Esophagus squamous epithelium (tissue), 5 donors: ENCODE data around the gene SHISA4. TPM values are rescaled to one million over a fixed set of nuclear protein-coding genes. Genes with fewer than 3 reads are reported as not detected.

Source experiments
- DNase-seq: peaks from one replicate; lab custom pipeline; 2025; lab: John Stamatoyannopoulos, UW
- H3K27ac ChIP-seq, 4 donors: fragments of 200-600 bp; sonication (generic); one replicate each; pipeline ENCODE4 v1.5.1; 2016 to 2019; ENCODE audit warnings: mild to moderate bottlenecking in 1 of 4
- H3K27me3 ChIP-seq, 4 donors: fragments of 200-600 bp; sonication (generic); 1 replicate in 3 of 4; 2 replicates in 1 of 4; pipeline versions ENCODE4 v1.5.1 to v1.6.0; 2017 to 2021; ENCODE audit warnings: antibody characterized with exemption in 1 of 4
- H3K36me3 ChIP-seq, 3 donors: fragments of 200-600 bp; sonication (generic); one replicate each; pipeline ENCODE4 v1.5.1; 2016 to 2019
- H3K4me1 ChIP-seq, 3 donors: fragments of 200-600 bp; sonication (generic); one replicate each; pipeline ENCODE4 v1.5.1; 2017 to 2019
- H3K4me3 ChIP-seq, 4 donors: fragments of 200-600 bp; sonication (generic); 1 replicate in 3 of 4; 2 replicates in 1 of 4; pipeline ENCODE4 v1.5.1; 2016 to 2019; ENCODE audit warnings: mild to moderate bottlenecking in 2 of 4, moderate library complexity in 1 of 4
- H3K9me3 ChIP-seq, 3 donors: fragments of 200-600 bp; sonication (generic); one replicate each; pipeline ENCODE4 v1.5.1; 2016 to 2019
- CTCF ChIP-seq, 6 experiments: fragments of 450-650 bp in 4 of 6; fragments of 200-600 bp in 2 of 6; sonication (generic) in 2 of 6; IDR thresholded peaks; one replicate each; pipeline ENCODE4 v1.5.1; 2016 to 2019; ENCODE audit warnings: antibody characterized with exemption in 6 of 6, mild to moderate bottlenecking in 4 of 6, moderate library complexity in 4 of 6
- POLR2A ChIP-seq, 4 donors: fragments of 450-650 bp; IDR thresholded peaks; one replicate each; pipeline ENCODE4 v1.6.1; 2017; ENCODE audit warnings: antibody characterized with exemption in 4 of 4, mild to moderate bottlenecking in 4 of 4, moderate library complexity in 3 of 4
- WGBS, 2 donors: methylation state at CpG; one replicate each; pipeline ENCODE4 v1.1.5; 2018; 5-methylcytosine and 5-hydroxymethylcytosine counted together
- intact Hi-C: fragments of 100-400 bp; cut with DNase I; formaldehyde crosslinking; loops from one replicate; pipeline ENCODE4 v1.15.0; 2022
- total RNA-seq, 4 donors: library from RNA; depleted of rRNA; stranded (reverse); fragments of >200 nt; gene quantifications; one replicate each; pipeline ENCODE4 v1.1.0, GENCODE V29; 2016
- donor health status: DM: yes; HTN: yes; CAD: no.

Gene SHISA4
- total RNA-seq, 4 donors from 2014 or later, result 3.3 to 12.3 (median 5.6) TPM

GRCh38 chr1:201921952-201922558 lies 33.4 kb downstream of the SHISA4 start:
- Histone ChIP-seq H3K27ac (peak overlapping the region in 2 of 4 donors; percentile 63 to 91), H3K4me1 (peaks cover 3 to 67% (median 18%) of the 10 kb centered on the region in 3 donors), H3K27me3 (no peaks in the 10 kb centered on the region), H3K9me3 (no peaks in the 10 kb centered on the region), H3K36me3 (no peaks in the 10 kb centered on the region), H3K4me3 (no peak overlapping the region)
- WGBS, 2 donors, result 82 to 92% methylated on average over 3 of the region's 3 CpGs
- no peak for DNase-seq
- no peak for TF ChIP-seq POLR2A (IDR thresholded peaks at IDR 0.05)
- TF ChIP-seq CTCF (IDR thresholded peaks at IDR 0.05), result no peak
- intact Hi-C loops, result no loop called here

GRCh38 chr1:201925301-201925567 lies 36.5 kb downstream of the SHISA4 start:
- Histone ChIP-seq H3K27me3 (no peaks in the 10 kb centered on the region), H3K4me1 (peaks cover 0 to 38% (median 4%) of the 10 kb centered on the region in 3 donors), H3K9me3 (no peaks in the 10 kb centered on the region), H3K4me3 (no peak overlapping the region), H3K36me3 (no peaks in the 10 kb centered on the region), H3K27ac (peak overlapping the region in 2 of 4 donors; percentile 67 to 71)
- intact Hi-C loops, result no loop called here
- WGBS, 2 donors, result 68 to 71% methylated on average over 2 of the region's 2 CpGs
- TF ChIP-seq CTCF (IDR thresholded peaks at IDR 0.05) (no peak), POLR2A (IDR thresholded peaks at IDR 0.05) (no peak)
- no peak for DNase-seq

- no peaks in the 10 kb centered on the region for H3K9me3 ChIP-seq
- TF ChIP-seq POLR2A (IDR thresholded peaks at IDR 0.05), result no peak
- no peak for TF ChIP-seq CTCF (IDR thresholded peaks at IDR 0.05)
- 46 to 82% methylated on average over 4 to 5 of the region's 5 CpGs for WGBS, 2 donors
- H3K4me3 ChIP-seq, result no peak overlapping the region
- intact Hi-C loops, result no loop called here
- H3K27ac ChIP-seq, result peak overlapping the region in 3 of 4 donors; percentile 58 to 71 (median 67)
- peaks cover 0 to 38% (median 7%) of the 10 kb centered on the region in 3 donors for H3K4me1 ChIP-seq
- no peak for DNase-seq
- no peaks in the 10 kb centered on the region for H3K36me3 ChIP-seq
- H3K27me3 ChIP-seq, result no peaks in the 10 kb centered on the region
These were observed 37.4 kb downstream of the SHISA4 start for GRCh38 chr1:201925981-201926645.

GRCh38 chr1:201928266-201928665 lies 39.6 kb downstream of the SHISA4 start:
- H3K4me1 ChIP-seq, result peaks cover 0 to 38% (median 7%) of the 10 kb centered on the region in 3 donors
- no peak for TF ChIP-seq CTCF (IDR thresholded peaks at IDR 0.05)
- TF ChIP-seq POLR2A (IDR thresholded peaks at IDR 0.05), result no peak
- WGBS, 2 donors, result 84 to 94% methylated on average over 3 of the region's 3 CpGs
- H3K27ac ChIP-seq, result peak overlapping the region in 2 of 4 donors; percentile 37 to 71
- no peak overlapping the region for H3K4me3 ChIP-seq
- H3K9me3 ChIP-seq, result no peaks in the 10 kb centered on the region
- no peaks in the 10 kb centered on the region for H3K36me3 ChIP-seq
- intact Hi-C loops, result no loop called here
- no peak for DNase-seq
- H3K27me3 ChIP-seq, result no peaks in the 10 kb centered on the region

GRCh38 chr1:201930137-201930536 lies 41.4 kb downstream of the SHISA4 start:
- TF ChIP-seq POLR2A (IDR thresholded peaks at IDR 0.05), result no peak
- TF ChIP-seq CTCF (IDR thresholded peaks at IDR 0.05), result no peak

More at GRCh38 chr1:201930137-201930536, 41.4 kb downstream of the SHISA4 start:
- intact Hi-C loops, result no loop called here
- H3K27ac ChIP-seq, result peak overlapping the region in 3 of 4 donors; percentile 8 to 55 (median 30)
- H3K4me3 ChIP-seq, result no peak overlapping the region
- H3K27me3 ChIP-seq, result no peaks in the 10 kb centered on the region
- no peaks in the 10 kb centered on the region for H3K36me3 ChIP-seq
- H3K4me1 ChIP-seq, result peaks cover 0 to 48% (median 7%) of the 10 kb centered on the region in 3 donors
- DNase-seq, result no peak
- 65 to 68% methylated on average over 4 of the region's 4 CpGs for WGBS, 2 donors
- H3K9me3 ChIP-seq, result no peaks in the 10 kb centered on the region
